Motor neuron (in vitro differentiated cells): ENCODE data around the gene FUBP1. TPM values are rescaled to one million over a fixed set of nuclear protein-coding genes. Genes with fewer than 3 reads are reported as not detected.

Source experiments
- total RNA-seq, 8 experiments: library from RNA; unstranded; fragments of 300-600 nt; gene quantifications; 2 replicates each; pipeline versions ENCODE4 v1.2.3 to v1.2.4, GENCODE V29; 2022

Gene FUBP1
- total RNA-seq, 8 experiments from 2014 or later, result 54.7 to 380 (median 234) TPM

Other genes with a start within 250 kb of the FUBP1 start
- gene USP33, start 219.2 kb downstream of the FUBP1 start, total RNA-seq, result 100 to 1,000 TPM in 2 of 8 experiments, 10 to 100 TPM in 6; 44.5 to 103 (median 86.3) TPM
- 10 to 100 TPM; 12.1 to 21.7 (median 17.7) TPM for gene MIGA1, start 199.4 kb downstream of the FUBP1 start, total RNA-seq
- 1 to 10 TPM; 1.4 to 7.5 (median 3.0) TPM for gene NEXN, start 90.4 kb downstream of the FUBP1 start, total RNA-seq
- gene DNAJB4, start 25.9 kb upstream of the FUBP1 start, total RNA-seq, result 100 to 1,000 TPM in 1 of 8 experiments, 10 to 100 TPM in 7; 30.8 to 102 (median 41.2) TPM
- under 1 TPM in 7 of 8 experiments, not detected in 1; 0.09 to 0.78 (median 0.43) TPM for gene GIPC2, start 66.9 kb upstream of the FUBP1 start, total RNA-seq